Ishikawa (cell line): Measurements from ENCODE around the gene CYP17A1.

ENCODE experiments used
- CEBPB ChIP-seq: IDR thresholded peaks from 2 replicates; pipeline ENCODE4 v1.6.1; 2012
- CREB1 ChIP-seq: IDR thresholded peaks from 2 replicates; pipeline ENCODE4 v1.6.1; 2012; ENCODE audit warnings: low read depth
- EGR1 ChIP-seq: IDR thresholded peaks from 2 replicates; pipeline ENCODE4 v1.6.1; 2012
- EP300 ChIP-seq: IDR thresholded peaks from 2 replicates; pipeline ENCODE4 v1.6.1; 2012; ENCODE audit warnings: borderline replicate concordance
- FOXM1 ChIP-seq: IDR thresholded peaks from 2 replicates; pipeline ENCODE4 v1.6.1; 2012; ENCODE audit warnings: low read depth, borderline replicate concordance
- MAX ChIP-seq: IDR thresholded peaks from 2 replicates; pipeline ENCODE4 v1.6.1; 2012
- TAF1 ChIP-seq: IDR thresholded peaks from 2 replicates; pipeline ENCODE4 v1.6.1; 2012; ENCODE audit warnings: low read depth, mild to moderate bottlenecking
- ZBTB7A ChIP-seq: IDR thresholded peaks from 2 replicates; pipeline ENCODE4 v1.6.1; 2012; ENCODE audit warnings: low read depth
- TF ChIP-seq, protein P1 (sequence below): IDR thresholded peaks from 2 replicates; pipeline ENCODE4 v1.6.1; 2012; ENCODE audit warnings: low read depth, mild to moderate bottlenecking

DNA sequence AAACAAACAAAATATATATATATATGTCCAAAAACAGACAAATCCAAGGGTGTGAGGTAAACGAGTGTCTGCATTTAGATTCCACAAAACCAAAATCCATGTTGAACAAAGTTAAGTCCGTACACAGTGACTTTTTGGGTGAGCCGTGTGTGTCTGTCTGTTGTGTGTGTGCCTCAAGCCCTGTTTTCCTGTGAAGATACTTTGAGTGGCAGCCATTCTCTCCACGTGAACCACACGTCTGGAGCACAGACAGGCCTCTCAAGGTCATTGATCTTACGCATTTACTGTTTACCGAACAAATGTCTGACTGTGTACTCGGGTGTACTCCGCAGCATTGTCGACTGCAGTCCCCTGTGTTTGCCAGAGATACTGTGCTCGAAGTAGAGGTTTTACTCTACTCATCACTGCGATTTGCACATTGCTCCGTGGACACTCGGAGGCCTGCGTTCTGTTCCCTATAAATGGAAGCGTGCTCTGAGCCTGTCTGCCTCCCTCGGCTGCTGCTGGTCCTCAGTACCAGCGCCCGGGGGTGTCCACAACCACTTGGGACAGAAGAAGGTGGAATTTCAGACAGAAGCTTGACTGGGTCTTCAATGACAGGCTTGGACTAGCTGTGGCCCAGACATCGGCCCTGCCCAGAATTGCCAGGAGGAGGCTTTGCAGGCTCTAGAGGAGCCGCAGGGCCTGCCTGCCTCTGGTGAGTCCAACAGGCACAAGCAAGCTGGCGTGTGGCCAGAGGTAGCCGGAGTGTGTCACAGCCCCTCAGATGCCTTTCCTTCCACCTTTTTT is 22.1 kb downstream of the CYP17A1 start:
- TF ChIP-seq MAX = no peak
- no peak for TF ChIP-seq EP300
- no peak for TF ChIP-seq FOXM1
- TF ChIP-seq EGR1 = no peak
- TF ChIP-seq, protein P1, sequence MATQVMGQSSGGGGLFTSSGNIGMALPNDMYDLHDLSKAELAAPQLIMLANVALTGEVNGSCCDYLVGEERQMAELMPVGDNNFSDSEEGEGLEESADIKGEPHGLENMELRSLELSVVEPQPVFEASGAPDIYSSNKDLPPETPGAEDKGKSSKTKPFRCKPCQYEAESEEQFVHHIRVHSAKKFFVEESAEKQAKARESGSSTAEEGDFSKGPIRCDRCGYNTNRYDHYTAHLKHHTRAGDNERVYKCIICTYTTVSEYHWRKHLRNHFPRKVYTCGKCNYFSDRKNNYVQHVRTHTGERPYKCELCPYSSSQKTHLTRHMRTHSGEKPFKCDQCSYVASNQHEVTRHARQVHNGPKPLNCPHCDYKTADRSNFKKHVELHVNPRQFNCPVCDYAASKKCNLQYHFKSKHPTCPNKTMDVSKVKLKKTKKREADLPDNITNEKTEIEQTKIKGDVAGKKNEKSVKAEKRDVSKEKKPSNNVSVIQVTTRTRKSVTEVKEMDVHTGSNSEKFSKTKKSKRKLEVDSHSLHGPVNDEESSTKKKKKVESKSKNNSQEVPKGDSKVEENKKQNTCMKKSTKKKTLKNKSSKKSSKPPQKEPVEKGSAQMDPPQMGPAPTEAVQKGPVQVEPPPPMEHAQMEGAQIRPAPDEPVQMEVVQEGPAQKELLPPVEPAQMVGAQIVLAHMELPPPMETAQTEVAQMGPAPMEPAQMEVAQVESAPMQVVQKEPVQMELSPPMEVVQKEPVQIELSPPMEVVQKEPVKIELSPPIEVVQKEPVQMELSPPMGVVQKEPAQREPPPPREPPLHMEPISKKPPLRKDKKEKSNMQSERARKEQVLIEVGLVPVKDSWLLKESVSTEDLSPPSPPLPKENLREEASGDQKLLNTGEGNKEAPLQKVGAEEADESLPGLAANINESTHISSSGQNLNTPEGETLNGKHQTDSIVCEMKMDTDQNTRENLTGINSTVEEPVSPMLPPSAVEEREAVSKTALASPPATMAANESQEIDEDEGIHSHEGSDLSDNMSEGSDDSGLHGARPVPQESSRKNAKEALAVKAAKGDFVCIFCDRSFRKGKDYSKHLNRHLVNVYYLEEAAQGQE = no peak
- no peak for TF ChIP-seq ZBTB7A
- TF ChIP-seq TAF1 = no peak
- TF ChIP-seq CREB1 = no peak
- no peak for TF ChIP-seq CEBPB
